Kidney (tissue), 14 donors: ENCODE results near the gene VPS9D1. TPM values are rescaled to one million over a fixed set of nuclear protein-coding genes. Genes with fewer than 3 reads are reported as not detected.
A peak's percentile ranks its signal among the peaks of the same experiment; 100 is the strongest.

Experiments
- DNase-seq, 5 donors: peaks; one replicate each; pipeline ENCODE4 v3.0.0-alpha.2; 2013 to 2020
- FAIRE-seq: peaks from 2 replicates; lab custom pipeline; 2012; peaks lifted over from hg19 to GRCh38; lab: Jason Lieb, UNC
- H3K27ac ChIP-seq, 2 donors: one replicate each; pipeline ENCODE4 v1.7.0; 2013; ENCODE audit warnings: low read depth in 2 of 2, low read length in 2 of 2, inconsistent platforms in 1 of 2
- H3K27me3 ChIP-seq: one replicate; pipeline ENCODE4 v1.7.1; 2013; ENCODE audit warnings: low read length, inconsistent platforms; ENCODE audit not compliant: control insufficient read depth, insufficient read depth
- H3K36me3 ChIP-seq, 3 donors: one replicate each; pipeline versions ENCODE4 v1.7.0 to v1.7.1; 2013; ENCODE audit warnings: low read length in 3 of 3, control low read depth in 1 of 3, inconsistent platforms in 1 of 3; ENCODE audit not compliant: insufficient read depth in 3 of 3, control insufficient read depth in 2 of 3
- H3K4me1 ChIP-seq, 3 donors: one replicate each; pipeline versions ENCODE4 v1.7.0 to v1.7.1; 2013; ENCODE audit warnings: low read length in 3 of 3, inconsistent platforms in 1 of 3, low read depth in 1 of 3; ENCODE audit not compliant: control insufficient read depth in 2 of 3, insufficient read depth in 2 of 3
- H3K4me3 ChIP-seq, 3 donors: one replicate each; pipeline versions ENCODE4 v1.7.0 to v1.8.1; 2013; ENCODE audit warnings: low read length in 3 of 3, control low read depth in 1 of 3, inconsistent platforms in 1 of 3
- H3K9ac ChIP-seq, 3 donors: one replicate each; pipeline versions ENCODE4 v1.7.0 to v1.7.1; 2013; ENCODE audit warnings: low read length in 3 of 3, control low read depth in 1 of 3, inconsistent platforms in 1 of 3
- H3K9me3 ChIP-seq, 3 donors: one replicate each; pipeline versions ENCODE4 v1.7.0 to v1.7.1; 2013; ENCODE audit warnings: low read length in 3 of 3, control low read depth in 1 of 3, inconsistent platforms in 1 of 3; ENCODE audit not compliant: control insufficient read depth in 2 of 3, insufficient read depth in 1 of 3
- CTCF ChIP-seq: IDR thresholded peaks from 3 replicates; pipeline ENCODE4 v1.5.1; 2012; ENCODE audit warnings: mild to moderate bottlenecking, moderate library complexity, borderline replicate concordance; ENCODE audit not compliant: insufficient read depth; ENCODE audit errors: extremely low read depth
- intact Hi-C: fragments of 100-400 bp; cut with DNase I; formaldehyde crosslinking; loops from one replicate; pipeline ENCODE4 v1.11.1; 2022
- polyA plus RNA-seq: library from polyadenylated mRNA; stranded (reverse); fragments of 350-450 nt; fragmentation: Illumina TruSeq; extraction: RNeasy Lipid Tissue Mini Kit (QIAGEN cat#74804); gene quantifications from one replicate; pipeline ENCODE4 v1.2.3, GENCODE V29; 2014; ENCODE audit warnings: low read depth, low replicate concordance; ENCODE audit not compliant: insufficient read depth
- total RNA-seq: library from RNA; stranded (reverse); fragmentation: NEBNext Ultra II Directional; extraction: Animal tissue kit (Norgen Biotek cat#: 25700); gene quantifications from one replicate; pipeline ENCODE4 v1.2.1, GENCODE V29; 2021
- donor health status: control.
- donor health status: control.
- donor health status: control.
- donor health status: control.
- donor health status: control.
- donor health status: DM: yes; HTN: yes; CAD: no.
- donor health status: Normal renal cell carcinoma (clear cell type).

The VPS9D1 gene
- total and polyA plus RNA-seq, 2 donors from 2014 or later, result 18.3 to 24.4 TPM

- H3K4me3 ChIP-seq, result no peak overlapping the region
- H3K27ac ChIP-seq, result no peak overlapping the region
- DNase-seq (no peak), FAIRE-seq (no peak)
- H3K27me3 ChIP-seq, result no peaks in the 10 kb centered on the region
- H3K36me3 ChIP-seq, result peaks cover 0 to 18% (median 5%) of the 10 kb centered on the region in 3 donors
- peaks cover 0 to 12% (median 5%) of the 10 kb centered on the region in 3 donors for H3K4me1 ChIP-seq
- no peak for TF ChIP-seq CTCF
- H3K9ac ChIP-seq, result no peak overlapping the region
- intact Hi-C loops, result no loop called here
- H3K9me3 ChIP-seq, result no peaks in the 10 kb centered on the region
Observed at GRCh38 chr16:89697161-89697615, 23.5 kb downstream of the VPS9D1 start.

- H3K4me3 ChIP-seq, result no peak overlapping the region
- H3K27ac ChIP-seq, result no peak overlapping the region
- TF ChIP-seq CTCF, result no peak
- no peak overlapping the region for H3K9ac ChIP-seq
- peaks cover 0 to 11% (median 5%) of the 10 kb centered on the region in 3 donors for H3K4me1 ChIP-seq
- no peaks in the 10 kb centered on the region for H3K27me3 ChIP-seq
- DNase-seq (peak in 3 of 5 donors; percentile 30 to 80 (median 56)), FAIRE-seq (no peak)
- intact Hi-C loops, result no loop called here
- no peaks in the 10 kb centered on the region for H3K9me3 ChIP-seq
- peaks cover 0 to 22% (median 5%) of the 10 kb centered on the region in 3 donors for H3K36me3 ChIP-seq
Observed at GRCh38 chr16:89696670-89697128, 24.0 kb downstream of the VPS9D1 start.

GRCh38 chr16:89695875-89696669 is 24.6 kb downstream of the VPS9D1 start:
- intact Hi-C loops, result no loop called here

More at GRCh38 chr16:89695875-89696669, 24.6 kb downstream of the VPS9D1 start:
- DNase-seq (peak in 3 of 5 donors; percentile 33 to 72 (median 50)), FAIRE-seq (no peak)
- Histone ChIP-seq H3K4me1 (peaks cover 0 to 11% (median 5%) of the 10 kb centered on the region in 3 donors), H3K9ac (no peak overlapping the region), H3K27me3 (no peaks in the 10 kb centered on the region), H3K36me3 (peaks cover 3 to 28% (median 10%) of the 10 kb centered on the region in 3 donors), H3K27ac (no peak overlapping the region), H3K4me3 (no peak overlapping the region), H3K9me3 (no peaks in the 10 kb centered on the region)
- no peak for TF ChIP-seq CTCF
